ENCODE data around the gene NTRK3. TPM values are rescaled to one million over a fixed set of nuclear protein-coding genes. Genes with fewer than 3 reads are reported as not detected.

Gene NTRK3
- total and polyA plus RNA-seq, 8 donors = 4.1 to 9.8 (median 7.4) TPM

DNA sequence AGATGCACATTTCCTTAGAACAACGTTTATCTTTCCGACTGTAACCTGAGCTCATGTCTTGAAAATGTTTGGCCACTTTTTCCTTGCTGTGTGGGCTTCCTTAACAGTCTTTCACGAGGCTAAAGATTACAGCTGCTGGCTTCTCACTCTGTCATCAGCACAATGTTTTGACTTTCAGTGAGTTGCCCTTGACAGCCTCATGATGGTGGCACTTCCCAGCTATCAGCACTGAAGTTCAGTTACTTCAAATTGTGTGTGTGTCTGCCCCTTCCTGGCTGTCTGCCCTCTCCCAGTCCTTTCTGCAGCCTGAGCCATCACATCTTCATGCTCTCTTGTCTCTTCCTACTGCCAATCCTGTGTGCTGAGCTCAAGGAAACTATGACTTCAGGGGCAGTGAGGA lies 152.2 kb downstream of the NTRK3 start:
- H3K27me3 ChIP-seq = no peaks in the 10 kb centered on the region
- H3K27ac ChIP-seq = no peak overlapping the region
- no peaks in the 10 kb centered on the region for H3K4me1 ChIP-seq
- intact Hi-C loops (cut with DNase I) = no loop called here
- H3K4me3 ChIP-seq = no peak overlapping the region
- no peak for DNase-seq
- no peak for ATAC-seq
- H3K9me3 ChIP-seq = no peaks in the 10 kb centered on the region
- no peak for TF ChIP-seq CTCF (IDR thresholded peaks at IDR 0.05)
- no peaks in the 10 kb centered on the region for H3K36me3 ChIP-seq

GRCh38 chr15:88100181-88100580 lies 156.4 kb downstream of the NTRK3 start:
- H3K4me1 ChIP-seq = no peaks in the 10 kb centered on the region
- no peaks in the 10 kb centered on the region for H3K9me3 ChIP-seq
- DNase-seq (no peak), ATAC-seq (no peak)
- no peak overlapping the region for H3K27ac ChIP-seq
- intact Hi-C loops (cut with DNase I) = no loop called here
- peaks cover 0 to 4% of the 10 kb centered on the region in 2 donors for H3K27me3 ChIP-seq
- no peak overlapping the region for H3K4me3 ChIP-seq
- no peak for TF ChIP-seq CTCF (IDR thresholded peaks at IDR 0.05)
- H3K36me3 ChIP-seq = no peaks in the 10 kb centered on the region

DNA sequence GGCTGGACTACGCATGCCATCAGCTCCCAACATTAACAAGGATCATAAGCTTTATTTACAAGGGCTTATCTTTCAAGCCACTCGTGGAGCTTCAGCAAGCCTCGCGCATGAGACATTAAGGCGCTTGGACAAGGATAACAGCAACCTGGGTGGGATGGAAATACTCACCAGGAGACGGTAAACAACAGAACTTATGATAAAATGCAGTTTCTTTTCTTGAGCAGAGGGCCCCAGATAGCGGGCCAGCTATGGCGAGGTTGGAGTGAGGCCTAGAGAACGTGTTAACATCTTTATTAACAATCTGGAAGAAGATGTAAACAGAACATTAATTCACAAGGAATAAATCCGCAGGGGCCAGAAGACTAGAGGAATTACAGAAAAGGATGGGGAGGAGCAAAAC lies 158.2 kb downstream of the NTRK3 start:
- Histone ChIP-seq H3K27ac (no peak overlapping the region), H3K4me3 (no peak overlapping the region), H3K4me1 (no peaks in the 10 kb centered on the region), H3K9me3 (no peaks in the 10 kb centered on the region), H3K36me3 (no peaks in the 10 kb centered on the region), H3K27me3 (peaks cover 0 to 4% of the 10 kb centered on the region in 2 donors)
- no peak for TF ChIP-seq CTCF (IDR thresholded peaks at IDR 0.05)
- ATAC-seq = no peak
- no peak for DNase-seq
- intact Hi-C loops (cut with DNase I) = no loop called here

GRCh38 chr15:88091444-88092016 lies 165.0 kb downstream of the NTRK3 start:
- Histone ChIP-seq H3K4me1 (no peaks in the 10 kb centered on the region), H3K36me3 (no peaks in the 10 kb centered on the region), H3K9me3 (no peaks in the 10 kb centered on the region), H3K4me3 (no peak overlapping the region), H3K27ac (no peak overlapping the region), H3K27me3 (peaks cover 0 to 8% of the 10 kb centered on the region in 2 donors)
- intact Hi-C loops (cut with DNase I) = no loop called here
- DNase-seq (no peak), ATAC-seq (no peak)
- TF ChIP-seq CTCF (IDR thresholded peaks at IDR 0.05) = no peak

DNA sequence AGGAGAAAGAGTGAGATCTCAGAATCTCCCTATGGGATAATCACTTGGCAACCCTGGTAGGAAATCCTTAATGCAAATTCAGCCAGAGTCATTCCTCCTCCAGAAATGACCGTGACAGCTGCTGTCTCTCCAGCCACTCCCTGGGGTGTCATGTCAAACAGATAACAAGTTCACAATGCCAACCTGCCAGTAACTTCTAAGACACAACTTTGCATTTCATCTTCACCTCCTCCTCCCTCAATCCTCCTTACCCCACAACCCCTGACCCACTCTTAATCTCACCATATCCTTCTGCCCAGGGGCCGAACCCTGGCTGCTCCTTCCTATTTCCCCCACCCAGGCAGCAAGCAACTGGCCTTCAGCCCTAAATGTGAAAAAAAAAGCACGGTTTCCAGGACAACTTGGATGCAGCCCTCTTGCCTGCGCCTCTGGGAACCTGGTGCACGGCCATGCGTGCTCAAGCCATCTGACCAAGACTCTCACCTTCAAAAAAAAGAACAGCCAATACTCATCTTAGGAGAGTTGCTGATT lies 166.0 kb downstream of the NTRK3 start:
- peak in 2 of 4 donors; percentile 92 to 94 for DNase-seq
- Histone ChIP-seq H3K36me3 (no peaks in the 10 kb centered on the region), H3K27ac (no peak overlapping the region), H3K4me3 (no peak overlapping the region), H3K9me3 (no peaks in the 10 kb centered on the region), H3K4me1 (no peaks in the 10 kb centered on the region), H3K27me3 (peaks cover 0 to 8% of the 10 kb centered on the region in 2 donors)
- no peak for TF ChIP-seq CTCF (IDR thresholded peaks at IDR 0.05)
- no peak for ATAC-seq
- intact Hi-C loops (cut with DNase I) = no loop called here
